ENCODE results near the gene SCAI. TPM values are rescaled to one million over a fixed set of nuclear protein-coding genes. Genes with fewer than 3 reads are reported as not detected.

Gene SCAI
- total and polyA plus RNA-seq, 2 of the 4 experiments (the other 2 are of a cell fraction), result 3.6 to 14.5 TPM

DNA sequence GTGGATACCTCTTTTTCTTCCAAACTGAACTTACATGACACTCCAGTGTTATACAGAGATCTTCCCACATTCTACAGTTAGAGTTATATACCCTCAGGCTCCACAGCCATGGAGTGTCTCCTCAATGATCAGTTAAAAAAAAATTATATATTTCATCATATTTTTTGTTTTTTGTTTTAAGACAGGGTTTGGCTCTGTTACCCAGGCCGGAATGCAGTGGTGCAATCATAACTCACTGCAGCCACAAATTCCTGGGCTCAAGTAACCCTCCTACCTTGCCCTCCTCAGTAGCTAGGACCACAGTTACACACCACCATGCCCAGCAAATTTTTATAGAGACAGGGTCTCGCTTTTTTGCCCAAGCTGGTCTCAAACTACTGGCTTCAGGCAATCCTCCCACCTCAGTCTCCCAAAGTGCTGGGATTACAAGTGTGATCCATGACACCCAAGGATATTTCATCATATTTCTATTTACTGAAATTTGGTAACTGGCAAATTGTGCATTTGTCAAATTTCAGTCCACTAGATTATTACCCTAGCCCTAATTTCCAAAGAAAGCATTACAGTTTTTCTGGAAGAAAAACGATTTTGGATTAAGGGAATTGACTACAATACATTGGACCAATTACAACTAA is 18.1 kb upstream of the SCAI start:
- CTCF ChIA-PET, result interaction anchor here (0.8 kb wide), 1 partner anchor 18 kb away, joined by 3 read pairs; the partner anchor contains the start of gene SCAI
- dilution Hi-C loops (cut with HindIII; ENCODE audit: low sequenced_read_pairs, unreplicated experiment), result no loop called here
- Histone ChIP-seq H2BK20ac (ENCODE audit: low read depth, low read length) (no peak overlapping the region), H3K14ac (replicated peaks; ENCODE audit: low read depth, low read length) (0 out of 2 replicates have a peak overlapping the region, but pooled peaks have one; percentile 3), H3K9me1 (ENCODE audit: insufficient read depth, low read length) (0 out of 2 replicates have a peak, but pooled peaks cover 6% of the 10 kb centered on the region), H3K9me3 (ENCODE audit: control insufficient read depth, insufficient read depth, low read length) (no peaks in the 10 kb centered on the region), H2BK120ac (ENCODE audit: low read depth, low read length) (no peak overlapping the region), H3K9ac (ENCODE audit: low read depth, low read length) (no peak overlapping the region; the same call in 1 of the 2 replicates), H2AK9ac (replicated peaks; ENCODE audit: low read depth, low read length, poor library complexity) (no peak overlapping the region), H4K91ac (ENCODE audit: insufficient read depth, low read depth, low read length) (no peak overlapping the region), H4K20me1 (ENCODE audit: insufficient read depth, low read length) (peaks cover 15% of the 10 kb centered on the region; the same call in 1 of the 2 replicates), H3K56ac (ENCODE audit: extremely low read depth, insufficient read depth, low read length) (no peak overlapping the region), H2BK5ac (ENCODE audit: low read depth, low read length, poor library complexity, severe bottlenecking) (peak overlapping the region; percentile 81), H2BK15ac (ENCODE audit: low read depth, low read length) (no peak overlapping the region), H3K4me2 (ENCODE audit: low read depth, low read length) (peak overlapping the region; percentile 14), H3K18ac (ENCODE audit: low read depth, low read length) (no peak overlapping the region), H4K8ac (ENCODE audit: low read depth in 2 of 2, low read length in 2 of 2) (peak overlapping the region in 1 of 2 experiments; percentile 47; a peak in 1 of 4 replicates), H3K27me3 (ENCODE audit: control insufficient read depth, insufficient read depth, low read length) (no peaks in the 10 kb centered on the region), H3K27ac (ENCODE audit: insufficient read depth, low read length) (peak overlapping the region; percentile 73; the same call in 1 of the 2 replicates), H3K4me3 (ENCODE audit: insufficient read depth, low read depth, low read length) (no peak overlapping the region), H3K79me1 (ENCODE audit: low read depth in 1 of 2, low read length in 2 of 2) (peaks cover 19 to 63% of the 10 kb centered on the region in 2 experiments), H2AK5ac (ENCODE audit: low read depth, low read length) (no peak overlapping the region; the same call in 1 of the 2 replicates), H3K23ac (ENCODE audit: low read depth, low read length) (no peak overlapping the region), H2AFZ (replicated peaks; ENCODE audit: low read length, poor library complexity) (no peak overlapping the region), H4K5ac (ENCODE audit: low read depth, low read length) (peak overlapping the region; percentile 8; the same call in 1 of the 2 replicates), H3K4me1 (ENCODE audit: control insufficient read depth, insufficient read depth, low read length) (peaks cover 10% of the 10 kb centered on the region), H3K36me3 (ENCODE audit: control insufficient read depth, insufficient read depth, low read length) (peaks cover 4% of the 10 kb centered on the region; the same call in 1 of the 2 replicates), H3K4ac (ENCODE audit: low read depth, low read length) (peak overlapping the region; percentile 6)
- BruUV-seq (replicated peaks), result no TSS peak
- in situ Hi-C loops (cut with MboI; ENCODE audit: low sequenced_read_pairs), result no loop called here
- no peak for TF ChIP-seq SMC3 (IDR thresholded peaks at IDR 0.05; ENCODE audit: low read depth, low read length)
- peak; percentile 70 for TF ChIP-seq CEBPB (IDR thresholded peaks at IDR 0.05; ENCODE audit: low read depth, low read length)
- DNase-seq (no peak), ATAC-seq (ENCODE audit: low read depth) (peak; percentile 61)
- intact Hi-C loops (cut with micrococcal nuclease), result no loop called here
- POLR2A ChIA-PET (ENCODE audit: unreplicated experiment), result no interaction called here
- 100% methylated on average over 1 of the region's 3 CpGs; no CpG with 5 or more reads in 1 of the 2 experiments for WGBS, 2 experiments (ENCODE audit: extremely low coverage in 2 of 2, insufficient read length in 1 of 2)
